NCI-H1417 (cell line): ENCODE data around the gene SCAMP2.
"Not testable (repeated sequence)": the region's sequence is repeated elsewhere in the genome, so short reads cannot be mapped to it uniquely, and the experiment has no call there.

Experiments used
- DNase-seq, 3 experiments: peaks; one replicate each; lab custom pipeline; 2025; lab: John Stamatoyannopoulos, UW

Gene SCAMP2

GRCh38 chr15:74873036-74873755, at the start of gene SCAMP2:
SCAMP2 (minus strand) TSS chr15:74873365; CDS start chr15:74873255, 110 bp downstream.
- DNase-seq = peak; percentile 89 to 99 (median 97)

GRCh38 chr15:74920456-74920855, 47.3 kb upstream of the SCAMP2 start:
- no peak for DNase-seq

GRCh38 chr15:74917676-74918075, 44.5 kb upstream of the SCAMP2 start:
- no peak for DNase-seq

GRCh38 chr15:74913799-74914198, 40.6 kb upstream of the SCAMP2 start:
- not testable (repeated sequence) for DNase-seq

GRCh38 chr15:74913041-74913440, 39.9 kb upstream of the SCAMP2 start:
- DNase-seq = no peak

- DNase-seq = no peak
Measured at GRCh38 chr15:74908635-74909034, 35.5 kb upstream of the SCAMP2 start.

- peak in 1 of 3 experiments; percentile 44 for DNase-seq
Measured at GRCh38 chr15:74907163-74907870, 34.2 kb upstream of the SCAMP2 start.

- peak; percentile 89 to 94 (median 93) for DNase-seq
Measured at GRCh38 chr15:74906450-74907162, 33.4 kb upstream of the SCAMP2 start, which contains the start of gene FAM219B. FAM219B (minus strand) TSS chr15:74906851; CDS start chr15:74906800, 51 bp downstream.

- peak; percentile 52 to 84 (median 82) for DNase-seq
Measured at GRCh38 chr15:74906067-74906449, 32.9 kb upstream of the SCAMP2 start.

GRCh38 chr15:74904190-74904805, 31.1 kb upstream of the SCAMP2 start:
- DNase-seq = no peak

- no peak for DNase-seq
Measured at GRCh38 chr15:74903676-74904075, 30.5 kb upstream of the SCAMP2 start.

- DNase-seq = no peak
Measured at GRCh38 chr15:74902295-74903075, 29.3 kb upstream of the SCAMP2 start.

- peak; percentile 31 to 63 (median 41) for DNase-seq
Measured at GRCh38 chr15:74901612-74902063, 28.5 kb upstream of the SCAMP2 start.

- DNase-seq = no peak
Measured at GRCh38 chr15:74897300-74897701, 24.1 kb upstream of the SCAMP2 start.

- no peak for DNase-seq
Measured at GRCh38 chr15:74896316-74896715, 23.2 kb upstream of the SCAMP2 start.

GRCh38 chr15:74895830-74896229, 22.7 kb upstream of the SCAMP2 start:
- DNase-seq = no peak

GRCh38 chr15:74894383-74894782, 21.2 kb upstream of the SCAMP2 start:
- DNase-seq = not testable (repeated sequence)

- no peak for DNase-seq
Measured at GRCh38 chr15:74893627-74894026, 20.5 kb upstream of the SCAMP2 start.

- DNase-seq = no peak
Measured at GRCh38 chr15:74892931-74893330, 19.8 kb upstream of the SCAMP2 start.

GRCh38 chr15:74892313-74892712, 19.1 kb upstream of the SCAMP2 start:
- DNase-seq = no peak

GRCh38 chr15:74891469-74891868, 18.3 kb upstream of the SCAMP2 start:
- DNase-seq = no peak
